ENCODE results near the gene SH3TC2.

The SH3TC2 gene

DNA sequence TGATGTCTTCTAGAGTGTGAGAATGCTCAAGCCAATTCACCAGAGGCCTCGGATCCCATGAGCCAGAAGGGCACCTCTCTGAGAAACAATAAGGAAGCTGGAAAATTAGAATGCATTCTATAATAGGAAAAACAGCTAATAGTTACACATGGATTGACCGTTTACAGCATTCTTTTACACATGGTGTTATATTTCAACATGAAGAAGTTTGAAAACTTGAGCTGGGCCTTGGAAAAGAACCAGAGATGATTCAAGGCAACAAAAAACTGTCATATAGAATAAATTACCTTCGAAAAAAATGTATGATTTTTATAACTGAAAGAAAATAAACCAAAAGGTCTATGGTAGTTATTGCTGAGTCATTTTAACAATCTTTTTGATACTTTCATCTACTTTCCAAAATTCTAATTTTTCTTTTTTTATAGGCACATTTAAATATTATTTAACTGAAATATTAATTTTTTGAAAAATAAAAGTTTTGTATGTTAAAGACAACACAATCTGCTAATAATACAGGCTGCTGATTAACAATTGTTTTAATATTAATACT is 6.2 kb downstream of the SH3TC2 start:
- no peak for DNase-seq

DNA sequence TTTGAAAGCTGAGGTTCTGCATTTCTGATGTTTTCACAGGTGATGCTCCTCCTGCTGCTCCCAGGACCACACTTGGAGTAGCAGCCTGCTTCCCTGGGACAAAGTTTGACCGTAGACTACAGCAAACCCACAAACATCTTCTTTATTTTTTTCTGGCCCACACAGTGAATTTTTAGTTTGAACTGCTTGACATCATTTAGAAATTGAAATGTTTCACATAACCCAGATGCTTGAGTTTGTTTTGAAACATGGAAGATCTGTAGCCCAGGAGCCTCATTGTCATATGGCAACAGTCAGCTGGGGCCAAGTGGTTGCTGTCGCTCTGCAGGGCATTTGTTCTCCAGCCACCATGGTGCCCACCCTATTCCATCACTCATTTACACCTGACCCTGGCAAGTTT is 8.4 kb downstream of the SH3TC2 start:
- DNase-seq = no peak

DNA sequence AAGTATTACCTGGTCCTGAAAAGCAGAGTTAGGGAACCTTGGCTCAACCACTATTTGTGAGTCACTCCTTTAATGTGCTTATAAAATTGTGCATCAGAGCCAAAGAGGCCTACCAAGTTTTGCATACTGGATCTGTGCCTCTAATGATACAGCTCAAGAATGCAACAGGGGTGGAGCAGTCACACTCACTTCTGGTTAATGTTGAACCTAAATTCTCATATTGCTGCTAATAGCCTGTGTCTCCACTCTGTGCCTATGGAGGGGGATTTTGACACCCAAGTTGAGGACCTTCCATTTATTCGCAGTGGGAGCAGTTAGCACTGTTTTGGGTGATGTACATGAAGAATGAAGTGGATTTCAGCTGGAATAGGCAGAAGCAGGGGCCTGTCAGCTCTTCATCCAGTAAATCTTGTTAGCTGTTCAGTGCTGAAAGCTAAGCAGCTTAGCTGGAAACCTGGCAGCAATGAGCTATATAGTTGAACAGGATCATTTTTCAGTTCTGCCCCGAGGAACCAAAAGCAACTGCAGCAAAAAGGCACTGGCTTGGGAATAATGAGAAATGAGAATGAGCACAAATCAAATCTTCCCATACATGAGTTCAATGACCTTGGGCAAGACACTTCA is 9.7 kb downstream of the SH3TC2 start:
- no peak for DNase-seq

DNA sequence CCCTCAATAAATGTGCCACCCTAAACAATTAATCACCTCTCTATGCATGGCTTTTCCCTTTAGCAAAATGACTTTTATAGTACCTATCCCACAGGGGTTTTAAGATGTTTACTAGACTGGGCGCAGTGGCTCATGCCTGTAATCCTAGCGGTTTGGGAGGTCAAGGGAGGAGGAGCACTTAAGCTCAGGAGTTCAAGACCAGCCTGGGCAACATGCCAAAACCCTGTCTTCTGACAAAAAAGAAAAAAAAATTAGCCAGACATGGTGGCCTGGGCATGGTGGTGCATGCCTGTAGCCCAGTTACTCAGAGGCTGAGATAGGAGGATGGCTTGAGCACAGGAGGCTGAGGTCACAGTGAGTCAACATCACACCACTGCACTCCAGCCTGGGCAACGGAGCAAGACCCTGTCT is 13.5 kb downstream of the SH3TC2 start:
- DNase-seq = peak in 2 of 3 experiments; percentile 7 to 19

DNA sequence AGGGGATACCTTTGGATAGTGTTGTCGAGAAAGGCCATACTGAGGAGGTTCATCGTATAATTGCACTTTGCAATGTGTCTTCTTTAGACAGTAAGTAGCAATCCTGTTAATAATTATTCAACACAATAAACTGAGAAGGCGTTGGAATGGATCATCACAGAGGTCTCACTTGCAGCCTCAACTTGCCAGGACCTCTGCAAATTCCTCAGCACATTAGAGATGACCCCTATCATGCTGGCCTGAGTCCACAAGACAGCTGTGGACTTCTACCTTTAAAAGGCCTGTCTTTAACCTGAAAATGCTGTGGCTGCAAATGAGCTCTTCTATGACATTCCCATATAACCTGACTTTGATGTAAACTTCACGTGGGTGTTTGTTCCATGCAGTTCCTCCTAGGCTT is 14.1 kb downstream of the SH3TC2 start:
- no peak for DNase-seq

DNA sequence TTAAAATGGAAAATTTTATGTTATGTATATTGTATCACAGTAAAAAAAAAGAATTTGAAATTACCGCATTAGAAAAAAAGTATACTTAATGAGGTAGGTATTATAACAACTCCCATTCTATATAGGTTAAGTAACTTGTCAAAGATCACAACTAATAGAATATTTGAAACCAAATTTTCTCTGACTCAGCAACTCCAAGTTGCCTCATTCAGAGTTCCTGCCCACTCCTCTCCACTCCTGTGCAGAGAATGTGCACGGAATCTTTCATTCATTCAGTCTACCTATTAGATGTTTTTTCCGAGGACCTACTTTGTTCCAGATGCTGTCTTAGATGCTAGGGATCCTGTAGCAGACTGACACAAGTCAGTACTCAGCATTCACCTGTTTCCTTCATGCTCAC is 15.4 kb downstream of the SH3TC2 start:
- no peak for DNase-seq

DNA sequence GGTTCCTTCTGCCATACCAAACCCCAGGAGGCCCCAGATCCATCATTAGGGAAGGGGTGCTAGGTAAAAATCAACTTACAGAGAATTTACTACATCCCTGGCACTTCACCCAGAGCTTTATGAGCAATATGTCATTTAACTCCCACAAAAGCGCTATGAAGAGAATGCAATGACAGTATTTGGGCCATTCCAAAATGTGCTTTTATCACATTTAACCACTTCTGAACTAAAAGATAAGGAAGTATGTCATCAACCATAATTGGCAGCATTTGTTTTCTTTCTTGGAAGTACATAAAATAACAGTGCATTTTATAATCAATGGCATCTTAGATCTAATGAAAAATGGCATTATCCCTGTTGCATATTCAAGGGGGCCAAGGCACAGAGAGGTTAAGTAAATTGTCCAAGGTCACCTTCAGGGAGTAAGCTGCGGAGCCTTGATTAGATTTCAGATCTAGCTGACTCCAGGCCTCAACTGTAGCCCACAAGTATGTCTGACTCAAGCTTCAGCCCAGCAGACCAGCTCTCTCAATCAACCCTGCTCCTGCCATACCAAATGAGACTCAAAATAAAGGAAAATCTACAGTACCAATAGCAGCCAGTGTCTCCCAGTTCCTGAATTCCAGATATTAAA is 16.5 kb downstream of the SH3TC2 start:
- DNase-seq = no peak

DNA sequence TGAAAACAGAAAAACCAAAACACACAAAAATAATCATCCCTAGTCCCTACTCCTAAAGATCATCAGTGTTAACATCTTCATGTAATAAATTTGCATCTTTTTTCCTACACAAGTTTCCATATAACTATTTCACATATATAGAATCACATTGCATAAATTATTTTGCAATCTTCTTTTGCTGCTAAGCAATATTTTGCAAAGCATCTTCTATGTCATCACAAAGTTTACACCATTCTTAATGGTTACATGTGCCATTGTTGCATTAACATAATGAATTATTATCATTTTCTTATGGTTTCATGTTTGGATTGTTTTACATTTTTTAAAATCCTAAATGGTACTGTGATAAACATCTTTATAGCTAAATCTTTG is 17.8 kb downstream of the SH3TC2 start:
- no peak for DNase-seq

DNA sequence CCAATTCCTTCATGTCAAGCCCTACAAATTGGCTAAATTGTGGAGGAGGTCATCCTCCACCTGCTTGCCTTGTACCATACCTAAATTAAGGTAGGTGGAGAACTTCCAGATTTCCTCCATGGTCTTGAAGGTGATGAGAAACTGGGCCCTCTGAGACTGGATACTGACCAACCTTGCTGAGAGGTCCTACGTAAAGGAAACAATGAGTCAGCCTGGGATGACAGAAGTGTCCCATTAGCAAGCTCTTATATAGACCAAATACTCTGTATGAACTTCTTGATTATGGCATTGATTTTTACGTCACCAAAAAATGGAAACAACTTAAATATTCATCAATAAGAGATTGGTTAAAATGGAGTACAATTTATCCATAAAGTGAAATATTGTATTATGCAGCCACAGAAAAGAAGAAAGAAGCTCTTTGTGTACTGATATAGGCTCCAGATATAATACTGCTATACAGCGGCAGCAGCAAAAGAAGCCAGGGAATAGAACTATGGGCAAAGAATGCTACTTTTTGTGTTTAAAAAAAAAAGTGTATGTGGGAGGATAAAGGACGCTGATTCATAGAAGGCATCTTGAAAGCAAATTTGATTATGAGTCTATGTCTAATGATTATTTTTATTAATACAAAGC is 18.3 kb downstream of the SH3TC2 start:
- no peak for DNase-seq

DNA sequence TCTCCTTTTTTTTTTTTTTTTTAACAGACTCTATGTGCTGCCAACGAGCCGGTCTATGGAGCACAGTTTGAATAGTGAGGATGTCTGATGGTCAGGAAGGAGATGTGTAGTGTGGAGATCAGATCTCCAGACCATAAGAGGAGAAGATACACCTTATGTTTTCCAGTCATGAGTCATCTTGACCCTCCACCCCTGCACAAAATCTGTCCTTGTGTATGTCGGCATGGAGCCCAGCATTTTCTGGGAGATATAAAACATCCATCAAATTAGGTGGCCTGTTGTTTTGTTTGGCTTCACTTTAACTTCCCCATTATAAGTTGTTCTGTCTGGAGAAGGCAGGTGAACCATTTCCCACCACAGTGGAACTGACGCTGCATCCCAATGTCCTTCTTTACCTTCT is 19.2 kb downstream of the SH3TC2 start:
- DNase-seq = no peak

DNA sequence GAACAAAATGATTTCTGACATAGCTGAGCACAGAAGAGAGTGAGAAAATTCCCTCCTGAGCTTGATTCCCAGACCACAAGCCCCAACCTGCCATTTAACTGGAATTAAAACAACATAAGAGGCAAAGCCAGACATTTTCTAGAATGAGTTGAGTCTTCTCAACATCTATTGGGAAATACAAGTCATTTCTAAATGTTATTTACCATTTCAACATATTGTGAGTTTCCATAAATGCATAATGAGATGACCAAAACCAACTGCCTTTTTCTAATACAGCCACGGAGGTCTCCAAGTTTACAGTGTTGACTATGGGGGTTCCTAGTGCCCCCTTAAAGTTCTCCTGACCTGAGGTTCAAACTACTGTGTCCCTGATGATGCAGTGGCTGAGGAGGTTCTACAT is 20.0 kb downstream of the SH3TC2 start:
- DNase-seq = no peak

DNA sequence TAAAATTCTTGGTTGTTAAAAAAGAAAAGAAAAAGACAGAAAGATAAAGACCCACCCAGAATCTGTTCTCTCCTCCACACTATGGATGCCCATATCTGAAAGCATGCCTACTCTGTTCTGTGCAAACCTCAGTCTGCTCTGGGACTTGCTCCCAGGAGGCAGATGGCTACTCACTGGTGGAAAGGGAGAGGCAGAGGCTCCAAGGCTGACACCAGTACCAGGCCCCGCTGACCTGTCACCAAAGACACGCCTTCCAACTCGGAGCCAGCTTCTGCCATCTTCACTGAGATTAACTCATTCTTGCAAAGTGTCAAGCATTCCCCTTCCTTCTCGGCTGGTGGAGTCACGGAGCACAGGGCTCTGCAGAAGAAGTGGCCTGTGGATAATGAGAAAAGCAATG is 21.6 kb downstream of the SH3TC2 start:
- no peak for DNase-seq

DNA sequence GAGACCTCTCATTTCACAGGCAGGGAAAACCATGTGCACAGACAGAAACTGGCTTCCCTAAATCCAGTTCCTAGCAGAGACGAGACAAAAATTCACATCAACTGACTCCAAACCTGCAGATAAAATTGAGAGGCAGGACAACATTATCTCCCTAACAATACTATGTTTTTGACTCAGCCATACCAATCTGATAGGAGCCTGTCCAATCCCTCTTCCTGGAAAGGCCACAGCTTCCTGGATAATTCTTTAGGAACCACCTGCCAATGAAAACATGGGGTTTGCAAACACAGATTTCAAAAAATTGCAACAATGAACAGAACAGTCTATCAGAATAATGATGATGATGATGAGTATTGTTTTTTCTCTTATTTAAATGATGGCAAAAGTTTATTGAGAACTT is 22.4 kb downstream of the SH3TC2 start:
- DNase-seq = no peak

DNA sequence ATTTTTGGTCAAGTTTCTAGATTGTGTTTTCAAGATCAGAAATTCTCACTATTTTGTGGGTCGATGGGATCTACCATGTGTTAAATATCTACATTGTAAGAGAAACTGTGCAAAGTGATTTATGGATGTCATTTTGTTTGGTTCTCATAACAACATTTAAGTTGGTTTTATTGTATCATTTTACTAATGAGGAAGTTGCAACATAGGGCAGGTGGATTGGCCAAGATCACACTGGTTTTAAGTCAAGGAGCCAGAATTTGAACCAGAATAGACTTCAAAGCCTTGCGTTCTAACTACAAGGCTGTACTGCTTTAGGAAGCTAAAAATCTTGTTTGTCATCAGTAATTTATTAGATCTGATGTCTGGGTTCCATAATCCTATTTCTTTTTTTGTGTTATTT is 23.4 kb downstream of the SH3TC2 start:
- DNase-seq = no peak

DNA sequence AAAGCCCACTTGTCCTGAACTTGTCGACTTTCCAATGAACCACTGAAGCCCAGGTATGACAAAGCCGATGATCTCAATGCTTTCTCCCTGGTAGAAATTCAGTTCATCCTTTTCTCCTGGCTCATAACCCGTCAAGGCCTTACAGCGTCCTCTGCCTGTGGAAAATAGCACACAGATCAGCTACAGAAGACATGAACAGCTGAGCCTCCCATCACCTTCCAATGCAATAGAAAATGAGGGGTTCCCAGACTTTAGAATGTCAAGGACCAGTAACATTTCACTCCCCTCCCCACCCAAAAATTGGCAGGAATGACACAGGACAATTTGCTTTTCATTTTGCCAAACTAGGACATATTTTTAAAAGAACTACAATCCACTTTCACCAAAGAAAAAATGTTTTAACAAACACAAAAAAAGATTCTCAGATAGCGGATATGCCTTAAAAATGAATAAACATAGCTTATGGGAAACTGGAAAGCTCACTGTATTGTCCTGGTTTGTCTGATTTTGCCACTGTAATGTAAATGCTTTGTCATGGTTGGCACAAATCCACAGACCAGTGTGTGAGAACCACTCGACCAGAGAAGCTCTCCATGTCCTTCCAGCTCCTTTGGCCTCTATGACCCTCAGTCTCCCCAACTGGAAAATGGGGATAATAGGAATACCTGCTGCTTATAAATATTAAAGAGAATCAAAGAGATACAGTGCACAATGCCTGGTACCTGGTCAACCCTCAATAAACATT is 24.4 kb downstream of the SH3TC2 start:
- no peak for DNase-seq

DNA sequence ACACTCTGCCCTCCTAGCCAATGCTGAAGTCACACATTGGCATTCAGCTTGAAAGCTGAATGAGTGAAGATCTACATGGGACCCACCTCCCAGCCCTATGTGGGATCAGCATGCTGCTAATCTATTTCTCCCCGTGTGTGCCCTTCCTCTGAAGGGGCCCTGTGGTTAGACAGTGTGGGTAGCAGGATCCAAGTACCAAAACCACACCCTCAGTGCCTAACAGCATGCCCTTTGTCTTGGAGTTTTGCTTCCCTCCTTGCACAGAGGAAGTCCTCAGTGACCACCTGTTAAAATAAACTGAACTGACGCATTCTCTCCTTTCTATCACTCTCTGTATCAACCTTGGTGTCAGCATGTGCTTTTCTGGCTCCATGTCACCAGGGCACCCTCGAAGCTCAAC is 25.0 kb downstream of the SH3TC2 start:
- DNase-seq = no peak

DNA sequence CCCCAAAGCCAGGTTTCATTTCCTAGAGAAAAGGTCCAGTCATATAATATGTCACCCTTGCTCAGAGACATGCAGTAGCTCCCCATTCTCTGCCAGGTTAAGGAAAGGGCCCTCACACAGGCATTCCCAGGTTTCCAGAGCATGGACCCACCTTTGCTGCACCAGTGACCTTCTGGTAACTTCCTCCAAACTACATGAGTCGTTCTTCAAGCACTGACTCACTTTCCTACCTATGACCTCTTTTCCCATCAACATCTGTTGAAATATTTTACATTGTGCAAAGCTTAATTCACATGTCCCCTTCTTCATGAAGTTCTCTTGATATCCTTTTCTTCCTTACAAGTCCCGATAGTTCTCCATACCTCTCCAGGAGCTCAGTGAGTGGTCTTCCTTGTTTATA is 25.9 kb downstream of the SH3TC2 start:
- DNase-seq = no peak

DNA sequence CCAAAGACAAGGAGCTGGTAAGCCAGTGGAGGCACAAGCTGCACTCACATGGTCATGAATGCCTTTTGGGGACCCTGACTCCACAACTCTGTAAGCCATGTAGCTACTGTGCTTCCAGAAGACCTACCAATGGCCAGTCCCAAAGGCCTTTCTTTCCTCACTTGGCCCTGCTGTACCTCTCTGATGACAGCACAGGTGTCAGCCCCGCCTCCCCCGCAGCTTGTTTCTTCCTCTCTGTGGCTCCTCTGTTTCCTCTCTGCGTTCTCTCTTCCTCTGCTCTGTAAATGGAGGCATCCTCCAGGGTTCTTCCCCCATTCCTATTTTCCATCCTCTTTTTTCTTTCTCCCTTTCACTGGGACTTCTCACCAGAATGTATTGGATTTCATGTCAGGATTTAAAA is 26.7 kb downstream of the SH3TC2 start:
- no peak for DNase-seq

DNA sequence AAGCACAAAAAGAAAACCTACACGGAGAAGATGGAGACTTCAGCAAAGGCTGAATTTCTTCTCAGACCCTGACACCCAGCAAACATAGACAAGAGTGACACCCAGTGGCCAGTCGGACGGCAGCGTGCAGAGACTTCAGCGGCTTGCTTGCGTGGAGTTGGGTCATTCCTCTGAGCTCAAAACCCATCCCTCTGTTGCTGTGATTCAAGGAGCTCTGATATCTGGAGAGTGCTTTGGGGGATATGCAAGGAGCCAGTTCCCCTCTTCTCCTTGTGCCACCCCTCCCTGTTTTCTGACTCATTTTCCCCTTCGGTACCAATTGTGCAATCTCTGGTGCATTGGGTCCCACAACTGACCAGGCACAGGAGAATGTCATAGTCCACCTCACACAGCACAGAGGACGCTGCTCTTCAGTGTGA is 27.5 kb downstream of the SH3TC2 start:
- DNase-seq = peak; percentile 25 to 73 (median 58)

DNA sequence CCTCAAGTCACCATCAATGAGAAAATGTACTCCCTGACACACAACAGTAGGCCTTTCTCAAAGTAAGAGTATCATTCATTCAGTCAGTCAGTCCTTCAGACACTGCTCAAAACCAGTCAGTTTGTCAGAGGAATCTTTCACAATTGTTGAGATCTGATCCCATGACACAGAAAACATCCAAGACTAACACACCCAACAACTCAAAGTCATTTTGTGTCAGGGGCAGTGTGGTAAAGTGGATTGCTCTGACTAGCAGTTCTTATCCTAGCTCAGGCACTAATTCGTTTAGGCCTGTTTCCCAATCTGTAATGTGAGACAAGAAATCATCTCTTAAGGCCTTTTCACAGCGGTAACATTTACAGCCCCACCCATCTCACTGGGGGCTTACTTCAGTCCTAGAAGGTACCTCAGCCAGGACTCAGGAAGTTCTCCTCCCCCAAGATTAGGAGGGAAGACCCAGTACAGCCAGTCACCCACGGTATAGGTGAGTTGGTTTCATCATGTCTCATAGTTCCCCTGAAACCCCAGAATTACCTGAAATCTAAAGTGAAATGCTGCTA is 31.9 kb downstream of the SH3TC2 start:
- no peak for DNase-seq

DNA sequence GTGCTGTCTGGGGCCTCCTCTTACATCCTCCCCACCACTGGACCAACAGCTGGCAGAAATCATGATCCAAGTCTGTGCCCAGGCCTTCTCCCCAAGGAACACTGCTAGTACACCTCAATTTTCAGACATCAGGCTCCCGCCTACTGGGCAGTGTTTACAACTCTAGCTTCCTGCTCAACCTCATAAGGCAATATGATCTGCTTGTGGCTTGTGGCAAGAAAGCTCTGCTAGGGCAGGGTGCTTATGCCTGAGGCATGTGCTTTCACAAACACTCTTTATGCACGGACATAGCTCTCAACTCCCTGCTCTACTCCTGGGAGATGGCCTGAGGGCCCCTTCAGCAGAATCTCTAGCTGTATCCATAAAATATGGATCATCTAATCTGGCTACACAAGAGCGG is 32.5 kb downstream of the SH3TC2 start:
- DNase-seq = peak in 2 of 3 experiments; percentile 2 to 50

DNA sequence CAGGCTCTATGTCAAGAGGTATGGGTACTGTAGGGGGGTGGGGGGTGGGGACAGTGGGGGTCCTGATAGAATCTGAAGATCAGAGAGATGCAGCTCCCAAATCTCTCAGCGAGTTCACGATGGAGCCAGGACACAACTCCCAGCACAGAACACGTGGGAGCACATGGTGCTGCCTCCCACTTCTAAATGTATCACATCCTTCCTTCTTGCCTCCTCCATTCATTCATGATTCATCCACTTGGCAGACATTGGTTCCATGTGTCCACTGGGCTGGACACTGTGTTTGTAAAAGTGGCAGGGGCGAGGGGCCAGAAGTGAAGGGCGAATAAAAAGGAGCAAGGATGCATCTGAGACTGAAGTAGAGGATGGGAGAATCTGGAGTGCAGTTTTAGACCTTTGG is 33.9 kb downstream of the SH3TC2 start:
- DNase-seq = no peak

DNA sequence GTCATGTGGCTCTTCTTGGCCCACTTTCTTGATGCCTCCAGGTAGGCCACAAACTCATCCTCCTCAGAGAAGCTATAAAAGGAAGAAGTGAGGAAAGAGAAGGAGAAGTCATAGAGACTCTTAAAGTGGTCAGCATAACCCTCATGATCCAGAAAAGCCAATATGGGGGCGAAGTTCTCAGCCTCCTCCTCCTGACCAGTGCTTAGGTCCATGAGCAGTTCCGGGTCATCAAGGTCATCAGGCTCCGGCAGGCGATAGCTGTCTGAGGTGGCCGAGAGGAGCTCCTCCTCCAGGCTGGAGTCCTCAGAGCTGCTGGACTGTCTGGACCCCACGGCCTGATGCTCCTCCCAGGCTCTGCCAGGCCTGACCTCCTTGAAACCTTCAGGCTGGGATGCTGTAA is 34.7 kb downstream of the SH3TC2 start:
- DNase-seq = no peak

All from NCI-H1417 (cell line).